Loucy (cell line): ENCODE measurements around the gene RNF152.

Source experiments
- H2AFZ ChIP-seq: fragments of 200-600 bp; sonication (generic); 2 replicates; pipeline ENCODE4 v1.6.0; 2016; ENCODE audit warnings: antibody characterized with exemption, mild to moderate bottlenecking, low read length, moderate library complexity
- H3F3A ChIP-seq: fragments of 200-600 bp; 2 replicates; pipeline ENCODE4 v1.6.0; 2016; ENCODE audit warnings: antibody characterized with exemption, low read depth, mild to moderate bottlenecking
- H3K27me3 ChIP-seq: fragments of 200-600 bp; sonication (generic); 2 replicates; pipeline ENCODE4 v1.6.1; 2014; ENCODE audit warnings: low read length, mild to moderate bottlenecking; ENCODE audit not compliant: insufficient read depth, poor library complexity, severe bottlenecking
- H3K36me3 ChIP-seq: fragments of 200-600 bp; sonication (generic); 2 replicates; pipeline ENCODE4 v1.6.1; 2016; ENCODE audit warnings: low read length; ENCODE audit not compliant: insufficient read depth
- H3K4me1 ChIP-seq: fragments of 200-600 bp; sonication (generic); 2 replicates; pipeline ENCODE4 v1.5.1; 2014; ENCODE audit warnings: low read length, mild to moderate bottlenecking; ENCODE audit not compliant: insufficient read depth, poor library complexity, severe bottlenecking
- H3K4me2 ChIP-seq: fragments of 200-600 bp; sonication (generic); 2 replicates; pipeline ENCODE4 v1.6.0; 2014; ENCODE audit warnings: antibody characterized with exemption, low read length, low read depth, mild to moderate bottlenecking; ENCODE audit not compliant: poor library complexity, severe bottlenecking
- H3K4me3 ChIP-seq: fragments of 200-600 bp; sonication (generic); 2 replicates; pipeline ENCODE4 v1.5.1; 2014; ENCODE audit warnings: low read length, mild to moderate bottlenecking, mixed read lengths; ENCODE audit not compliant: poor library complexity, severe bottlenecking
- H3K79me2 ChIP-seq: fragments of 200-600 bp; sonication (generic); 2 replicates; pipeline ENCODE4 v1.6.1; 2014; ENCODE audit warnings: low read length; ENCODE audit not compliant: insufficient read depth
- H3K9ac ChIP-seq: fragments of 200-600 bp; sonication (generic); 2 replicates; pipeline ENCODE4 v1.6.0; 2014; ENCODE audit warnings: mild to moderate bottlenecking, low read depth, low read length, moderate library complexity; ENCODE audit not compliant: poor library complexity, severe bottlenecking
- H3K9me2 ChIP-seq: fragments of 200-600 bp; sonication (generic); replicated peaks from 2 replicates; pipeline ENCODE4 v1.6.1; 2016; ENCODE audit warnings: low read depth, low read length, mixed read lengths
- H3K9me3 ChIP-seq: fragments of 200-600 bp; sonication (generic); 2 replicates; pipeline ENCODE4 v1.6.1; 2014; ENCODE audit warnings: mild to moderate bottlenecking, antibody characterized with exemption, low read length, low read depth; ENCODE audit not compliant: insufficient read depth
- H4K20me1 ChIP-seq: fragments of 200-600 bp; sonication (generic); 2 replicates; pipeline ENCODE4 v1.6.0; 2014; ENCODE audit warnings: antibody characterized with exemption, low read length, mild to moderate bottlenecking; ENCODE audit not compliant: insufficient read depth, poor library complexity, severe bottlenecking
- EZH2phosphoT487 ChIP-seq: fragments of 200-600 bp; IDR thresholded peaks from 2 replicates; pipeline ENCODE4 v1.6.1; 2018; ENCODE audit warnings: antibody characterized with exemption, mild to moderate bottlenecking, moderate library complexity, borderline replicate concordance
- TF ChIP-seq, protein P1 (sequence below): fragments of 200-600 bp; sonication (generic); conservative IDR thresholded peaks from 2 replicates; pipeline ENCODE4 v1.5.1; 2014; ENCODE audit warnings: mild to moderate bottlenecking, antibody characterized with exemption, low read length

The RNF152 gene

DNA sequence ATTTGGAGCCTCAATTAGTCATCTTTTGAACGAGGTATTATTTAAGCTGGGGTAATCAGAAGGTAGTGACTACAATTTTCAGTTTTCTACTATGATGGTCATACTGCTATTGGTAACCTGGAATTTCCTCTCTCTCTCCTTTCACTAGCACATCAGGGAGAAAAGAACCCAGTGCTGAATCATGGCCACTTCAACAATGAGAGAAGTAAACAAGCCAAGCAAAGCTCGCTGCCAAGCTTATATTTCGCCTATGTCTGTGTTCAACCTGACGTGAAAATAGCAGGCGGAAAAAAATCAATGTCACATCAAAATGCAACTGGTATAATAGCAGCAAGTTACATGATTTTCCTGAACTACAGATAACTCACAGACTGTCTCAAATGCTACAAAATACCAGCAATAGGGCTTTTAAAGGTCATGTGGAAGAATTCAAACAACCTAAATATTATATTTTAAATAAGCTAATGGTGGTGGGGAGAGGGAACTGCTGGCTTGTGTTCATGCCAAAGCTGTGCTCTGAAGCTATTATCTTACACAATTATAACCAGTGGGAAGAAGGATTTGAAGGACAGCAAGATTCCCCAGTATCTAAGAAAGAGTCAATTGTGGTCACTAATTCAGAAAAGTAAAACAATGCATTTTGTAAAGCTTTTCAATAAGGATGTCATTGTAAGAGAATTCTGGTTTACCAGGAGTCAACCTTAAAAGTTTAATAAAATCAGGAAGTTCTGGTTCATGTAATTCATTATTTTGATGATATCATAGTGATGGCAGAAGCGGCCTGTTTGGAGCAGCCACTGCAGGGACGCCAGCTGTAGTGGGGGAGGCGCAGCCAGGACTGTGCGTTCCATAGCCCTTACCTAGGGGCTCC lies 38.0 kb downstream of the RNF152 start:
- no peak overlapping the region for H3K9ac ChIP-seq
- no peaks in the 10 kb centered on the region for H3K4me1 ChIP-seq
- no peaks in the 10 kb centered on the region for H3K36me3 ChIP-seq
- H2AFZ ChIP-seq = no peak overlapping the region
- H3K9me3 ChIP-seq = no peaks in the 10 kb centered on the region
- TF ChIP-seq EZH2phosphoT487 = no peak
- TF ChIP-seq, protein P1, sequence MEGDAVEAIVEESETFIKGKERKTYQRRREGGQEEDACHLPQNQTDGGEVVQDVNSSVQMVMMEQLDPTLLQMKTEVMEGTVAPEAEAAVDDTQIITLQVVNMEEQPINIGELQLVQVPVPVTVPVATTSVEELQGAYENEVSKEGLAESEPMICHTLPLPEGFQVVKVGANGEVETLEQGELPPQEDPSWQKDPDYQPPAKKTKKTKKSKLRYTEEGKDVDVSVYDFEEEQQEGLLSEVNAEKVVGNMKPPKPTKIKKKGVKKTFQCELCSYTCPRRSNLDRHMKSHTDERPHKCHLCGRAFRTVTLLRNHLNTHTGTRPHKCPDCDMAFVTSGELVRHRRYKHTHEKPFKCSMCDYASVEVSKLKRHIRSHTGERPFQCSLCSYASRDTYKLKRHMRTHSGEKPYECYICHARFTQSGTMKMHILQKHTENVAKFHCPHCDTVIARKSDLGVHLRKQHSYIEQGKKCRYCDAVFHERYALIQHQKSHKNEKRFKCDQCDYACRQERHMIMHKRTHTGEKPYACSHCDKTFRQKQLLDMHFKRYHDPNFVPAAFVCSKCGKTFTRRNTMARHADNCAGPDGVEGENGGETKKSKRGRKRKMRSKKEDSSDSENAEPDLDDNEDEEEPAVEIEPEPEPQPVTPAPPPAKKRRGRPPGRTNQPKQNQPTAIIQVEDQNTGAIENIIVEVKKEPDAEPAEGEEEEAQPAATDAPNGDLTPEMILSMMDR = no peak
- no peak overlapping the region for H3K4me3 ChIP-seq
- no peaks in the 10 kb centered on the region for H3K9me2 ChIP-seq
- no peaks in the 10 kb centered on the region for H3K79me2 ChIP-seq
- H4K20me1 ChIP-seq = no peaks in the 10 kb centered on the region
- H3K27me3 ChIP-seq = no peaks in the 10 kb centered on the region
- H3F3A ChIP-seq = no peaks in the 10 kb centered on the region
- no peak overlapping the region for H3K4me2 ChIP-seq

DNA sequence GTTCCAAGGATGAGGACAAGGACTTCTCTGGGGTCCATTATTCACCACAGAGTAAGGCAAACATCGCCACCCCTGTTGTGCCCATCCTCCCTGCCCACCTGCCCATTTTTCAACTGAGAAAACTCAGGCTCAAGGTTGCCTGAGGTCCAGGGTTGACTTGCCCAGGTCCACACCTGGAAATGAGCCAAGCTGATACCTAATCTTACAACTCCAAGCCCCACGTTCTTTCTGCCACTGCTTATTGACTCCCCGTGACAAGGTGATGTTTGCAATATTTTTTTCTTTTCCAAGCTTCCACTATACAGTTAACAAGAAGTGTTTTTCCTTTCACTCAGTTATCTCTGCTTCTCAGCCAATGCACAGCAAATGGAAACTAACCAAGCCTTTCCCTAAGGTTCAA lies 39.0 kb downstream of the RNF152 start:
- Histone ChIP-seq H2AFZ (no peak overlapping the region), H3K9ac (no peak overlapping the region), H3K79me2 (no peaks in the 10 kb centered on the region), H3K27me3 (no peaks in the 10 kb centered on the region), H3K4me1 (no peaks in the 10 kb centered on the region), H3K36me3 (no peaks in the 10 kb centered on the region), H4K20me1 (no peaks in the 10 kb centered on the region), H3K4me2 (no peak overlapping the region), H3K9me3 (no peaks in the 10 kb centered on the region), H3F3A (no peaks in the 10 kb centered on the region), H3K9me2 (no peaks in the 10 kb centered on the region), H3K4me3 (no peak overlapping the region)
- TF ChIP-seq, protein P1 = no peak
- TF ChIP-seq EZH2phosphoT487 = no peak

DNA sequence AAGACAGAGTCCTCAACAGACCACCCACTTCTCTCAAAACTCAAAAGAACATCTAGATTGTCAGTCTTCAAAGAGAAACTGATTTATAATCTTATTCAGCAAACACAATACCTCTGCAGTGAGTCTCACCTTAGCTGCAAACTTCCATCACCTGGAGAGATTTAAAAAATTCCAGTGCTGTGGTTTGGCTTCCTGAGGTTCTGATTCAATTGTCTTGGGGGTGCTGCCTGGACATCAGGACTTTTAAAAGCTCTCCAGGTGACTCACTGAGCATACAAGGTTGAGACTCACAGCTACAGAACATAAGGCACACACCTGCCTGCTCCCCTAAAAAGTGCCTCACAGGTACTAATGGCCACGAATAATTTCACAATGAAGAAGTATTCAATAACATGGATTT lies 40.3 kb downstream of the RNF152 start:
- Histone ChIP-seq H3K9ac (no peak overlapping the region), H3K4me3 (no peak overlapping the region), H3K9me3 (no peaks in the 10 kb centered on the region), H3F3A (no peaks in the 10 kb centered on the region), H2AFZ (no peak overlapping the region), H3K36me3 (no peaks in the 10 kb centered on the region), H3K27me3 (peaks cover 4% of the 10 kb centered on the region), H3K4me1 (no peaks in the 10 kb centered on the region), H4K20me1 (no peaks in the 10 kb centered on the region), H3K79me2 (no peaks in the 10 kb centered on the region), H3K9me2 (no peaks in the 10 kb centered on the region), H3K4me2 (no peak overlapping the region)
- TF ChIP-seq, protein P1 = no peak
- TF ChIP-seq EZH2phosphoT487 = no peak
